Right lobe of liver (tissue), 6 donors: ENCODE results near the gene FBXO21. TPM values are rescaled to one million over a fixed set of nuclear protein-coding genes. Genes with fewer than 3 reads are reported as not detected.

Experiments
- ATAC-seq, 4 donors: fragments of 200-7000 bp; cut with Tn5 transposase; one replicate each; pipeline ENCODE4 v1.9.1; 2020; ENCODE audit warnings: mild to moderate bottlenecking in 4 of 4, moderate library complexity in 4 of 4
- DNase-seq, 3 donors: peaks; one replicate each; pipeline ENCODE4 v3.0.0-alpha.2; 2020
- H3K27ac ChIP-seq, 3 donors: fragments of 200-600 bp; one replicate each; pipeline ENCODE4 v1.8.0; 2022
- H3K27me3 ChIP-seq, 2 donors: fragments of 200-600 bp; one replicate each; pipeline ENCODE4 v1.8.0; 2022
- H3K36me3 ChIP-seq, 4 donors: fragments of 200-600 bp; sonication (generic) in 1 of 4; one replicate each; pipeline versions ENCODE4 v1.5.1 to v1.8.0; 2017 to 2022; ENCODE audit warnings: control low read depth in 1 of 4
- H3K4me1 ChIP-seq, 4 donors: fragments of 200-600 bp; sonication (generic) in 1 of 4; one replicate each; pipeline versions ENCODE4 v1.5.1 to v1.8.0; 2017 to 2022; ENCODE audit warnings: control low read depth in 1 of 4
- H3K4me3 ChIP-seq, 3 donors: fragments of 200-600 bp; one replicate each; pipeline ENCODE4 v1.8.0; 2022
- H3K9me3 ChIP-seq, 4 donors: fragments of 200-600 bp; sonication (generic) in 1 of 4; one replicate each; pipeline versions ENCODE4 v1.5.1 to v1.8.0; 2017 to 2022; ENCODE audit warnings: control low read depth in 1 of 4
- CTCF ChIP-seq, 4 donors: fragments of 200-600 bp in 3 of 4; fragments of 450-650 bp in 1 of 4; IDR thresholded peaks; one replicate each; pipeline versions ENCODE4 v1.5.1 to v1.8.0; 2016 to 2022; ENCODE audit warnings: antibody characterized with exemption in 4 of 4, mild to moderate bottlenecking in 2 of 4
- POLR2A ChIP-seq: fragments of 450-650 bp; IDR thresholded peaks from one replicate; pipeline ENCODE4 v1.6.1; 2017; ENCODE audit warnings: antibody characterized with exemption, mild to moderate bottlenecking
- WGBS: methylation state at CpG from one replicate; pipeline ENCODE4 v1.1.6; 2018; ENCODE audit warnings: low coverage, low lambda C conversion rate; ENCODE audit not compliant: insufficient coverage; ENCODE audit errors: missing lambda C conversion rate; 5-methylcytosine and 5-hydroxymethylcytosine counted together
- intact Hi-C, 2 donors: fragments of 100-400 bp; cut with DNase I; formaldehyde crosslinking; loops; one replicate each; pipeline versions ENCODE4 v1.11.2 to v1.14.1; 2022
- total RNA-seq, 6 experiments: library from RNA; depleted of rRNA in 2 of 6; stranded (reverse); fragments of >200 nt in 2 of 6; fragmentation: NEBNext Ultra II Directional in 3 of 6; extraction: Animal tissue kit (Norgen Biotek cat#: 25700) in 3 of 6; gene quantifications; one replicate each; pipeline versions ENCODE4 v1.1.0 to v1.2.4, GENCODE V29; 2016 to 2023
- donor health status: DM: no; HTN: yes; CAD: no.
- donor health status: DM: no; HTN: no; CAD: no.
- donor health status: DM: no; HTN: no; CAD: no.
- donor health status: DM: no; HTN: yes; CAD: no.
- donor health status: DM: no; HTN: yes; CAD: no.

The FBXO21 gene
- total RNA-seq, 6 experiments from 2014 or later = 12.8 to 28.7 (median 20.1) TPM

DNA sequence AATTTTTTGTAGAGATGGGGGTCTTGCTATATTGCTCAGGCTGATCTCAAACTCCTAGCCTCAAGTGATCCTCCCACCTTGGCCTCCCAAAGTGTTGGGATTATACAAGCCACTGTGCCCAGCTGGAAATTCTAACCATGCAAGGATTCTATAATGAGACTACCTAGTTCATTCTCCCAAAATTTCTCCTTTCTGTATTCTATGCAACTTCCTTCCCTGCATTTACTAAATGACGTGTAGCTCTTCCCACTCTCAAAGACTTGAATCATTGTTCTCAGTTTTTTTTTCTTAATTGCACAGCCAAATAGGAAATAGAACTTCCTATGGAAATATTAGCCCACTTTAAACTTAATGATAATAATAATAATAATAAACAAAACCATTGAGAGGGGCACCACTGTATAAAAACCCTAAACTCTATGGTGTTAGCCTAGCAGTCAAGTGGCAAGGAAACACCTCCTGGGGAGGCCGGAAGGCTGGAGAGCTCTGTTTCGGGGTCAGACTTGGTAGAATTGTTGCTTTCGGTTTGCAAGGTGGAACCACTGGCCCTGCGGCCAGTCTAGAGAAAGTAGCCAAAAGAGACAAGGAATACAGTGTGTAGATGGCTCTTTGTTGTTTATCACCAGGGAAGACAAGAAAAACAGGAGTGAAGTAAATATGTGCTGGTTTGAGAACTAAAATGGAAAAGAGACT is 51.1 kb downstream of the FBXO21 start:
- 78% methylated on average over 5 of the region's 5 CpGs for WGBS
- ATAC-seq (no peak), DNase-seq (no peak)
- intact Hi-C loops = no loop called here
- Histone ChIP-seq H3K27ac (no peak overlapping the region), H3K9me3 (no peaks in the 10 kb centered on the region), H3K4me1 (peaks cover 0 to 19% (median 4%) of the 10 kb centered on the region in 4 donors), H3K36me3 (no peaks in the 10 kb centered on the region), H3K27me3 (no peaks in the 10 kb centered on the region), H3K4me3 (no peak overlapping the region)
- no peak for TF ChIP-seq POLR2A
- no peak for TF ChIP-seq CTCF (IDR thresholded peaks at IDR 0.05)

DNA sequence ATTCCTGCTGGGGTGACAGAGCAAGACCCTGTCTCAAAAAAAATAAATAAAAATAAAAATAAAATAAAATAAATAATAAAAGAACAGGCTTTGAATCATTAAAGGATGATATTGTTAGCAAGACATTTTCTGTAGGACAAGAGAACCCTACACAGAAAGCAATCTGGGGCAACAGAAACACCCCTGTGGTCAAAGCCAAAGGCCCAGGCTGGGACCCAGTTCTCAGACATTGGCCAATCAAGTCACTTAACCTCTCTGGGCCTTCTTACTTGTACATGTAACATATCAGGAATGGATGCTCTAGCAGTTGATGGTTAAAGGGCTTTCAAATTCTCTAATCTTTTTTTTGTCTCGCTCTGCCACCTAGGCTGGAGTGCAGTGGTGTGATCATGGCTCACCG is 55.5 kb downstream of the FBXO21 start:
- ATAC-seq (no peak), DNase-seq (no peak)
- intact Hi-C loops = no loop called here
- TF ChIP-seq POLR2A (no peak), CTCF (IDR thresholded peaks at IDR 0.05) (no peak)
- Histone ChIP-seq H3K4me1 (peaks cover 0 to 2% (median 0%) of the 10 kb centered on the region in 4 donors), H3K36me3 (no peaks in the 10 kb centered on the region), H3K9me3 (no peaks in the 10 kb centered on the region), H3K4me3 (no peak overlapping the region), H3K27me3 (no peaks in the 10 kb centered on the region), H3K27ac (no peak overlapping the region)
- WGBS = 100% methylated on average over 2 of the region's 2 CpGs

- H3K27ac ChIP-seq = no peak overlapping the region
- no peaks in the 10 kb centered on the region for H3K27me3 ChIP-seq
- no peaks in the 10 kb centered on the region for H3K36me3 ChIP-seq
- ATAC-seq = no peak
- TF ChIP-seq CTCF (IDR thresholded peaks at IDR 0.05) (no peak), POLR2A (no peak)
- intact Hi-C loops = no loop called here
- H3K4me3 ChIP-seq = no peak overlapping the region
- DNase-seq = no peak
- H3K4me1 ChIP-seq = peaks cover 0 to 2% (median 0%) of the 10 kb centered on the region in 4 donors
- H3K9me3 ChIP-seq = no peaks in the 10 kb centered on the region
- WGBS = 66% methylated on average over 7 of the region's 10 CpGs
Observed at GRCh38 chr12:117134059-117134458, 56.2 kb downstream of the FBXO21 start.

DNA sequence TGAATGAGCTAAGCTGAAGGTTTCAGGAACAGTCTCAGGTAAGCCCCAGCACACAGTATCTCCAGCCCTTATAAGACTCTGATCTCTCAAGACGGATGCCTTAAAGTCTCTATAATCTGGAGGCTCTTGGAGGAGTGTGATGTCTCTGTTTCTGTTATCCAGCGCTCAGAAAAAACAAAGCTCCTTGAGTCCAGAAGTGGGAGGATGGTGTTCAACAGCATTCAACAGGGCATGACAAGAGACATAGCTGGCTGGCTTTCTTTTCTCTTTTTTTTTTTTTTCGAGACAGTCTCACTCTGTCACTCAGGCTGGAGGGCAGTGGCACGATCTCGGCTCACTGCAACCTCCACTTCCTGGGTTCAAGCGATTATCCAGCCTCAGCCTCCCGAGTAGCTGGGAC is 59.5 kb downstream of the FBXO21 start:
- Histone ChIP-seq H3K27ac (no peak overlapping the region), H3K27me3 (no peaks in the 10 kb centered on the region), H3K9me3 (no peaks in the 10 kb centered on the region), H3K4me3 (no peak overlapping the region), H3K36me3 (no peaks in the 10 kb centered on the region), H3K4me1 (peaks cover 0 to 2% (median 0%) of the 10 kb centered on the region in 4 donors)
- ATAC-seq (peak in 1 of 4 donors; percentile 19), DNase-seq (no peak)
- intact Hi-C loops = no loop called here
- WGBS = 59% methylated on average over 4 of the region's 7 CpGs
- TF ChIP-seq POLR2A (no peak), CTCF (IDR thresholded peaks at IDR 0.05) (no peak)
